ENCODE results near the gene ZNF317.

The ZNF317 gene

GRCh38 chr19:9140159-9140874 lies at the start of gene ZNF317:
Gene ZNF317 (plus strand): TSS chr19:9140397. CDS start chr19:9156017, 15,620 bp downstream.
- DNase-seq = peak; percentile 92 to 94

- no peak for DNase-seq
These were observed 32.8 kb upstream of the ZNF317 start, which contains the start of gene OR7G2 for GRCh38 chr19:9107375-9107774. Gene OR7G2 (minus strand): TSS chr19:9107475. CDS start chr19:9103243, 4,232 bp downstream.

DNA sequence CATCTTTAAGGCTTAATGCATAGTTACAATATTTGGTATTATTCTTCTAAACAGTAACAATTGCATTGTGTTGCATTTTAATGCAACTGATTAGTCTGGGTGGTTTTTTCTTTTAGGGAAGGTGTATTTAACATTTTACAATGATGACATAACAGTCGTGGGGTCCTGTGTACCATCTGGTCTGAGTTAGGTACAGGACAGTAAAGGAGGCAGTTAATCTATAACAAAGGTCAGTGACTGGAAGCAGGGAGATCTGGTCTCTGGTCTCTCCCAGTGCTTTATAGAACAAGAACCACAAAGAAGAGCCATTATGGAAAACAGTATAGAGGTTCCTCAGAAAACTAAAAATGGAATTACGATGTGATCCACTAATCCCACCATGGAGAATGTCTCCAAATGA lies 30.2 kb upstream of the ZNF317 start:
- DNase-seq = no peak

DNA sequence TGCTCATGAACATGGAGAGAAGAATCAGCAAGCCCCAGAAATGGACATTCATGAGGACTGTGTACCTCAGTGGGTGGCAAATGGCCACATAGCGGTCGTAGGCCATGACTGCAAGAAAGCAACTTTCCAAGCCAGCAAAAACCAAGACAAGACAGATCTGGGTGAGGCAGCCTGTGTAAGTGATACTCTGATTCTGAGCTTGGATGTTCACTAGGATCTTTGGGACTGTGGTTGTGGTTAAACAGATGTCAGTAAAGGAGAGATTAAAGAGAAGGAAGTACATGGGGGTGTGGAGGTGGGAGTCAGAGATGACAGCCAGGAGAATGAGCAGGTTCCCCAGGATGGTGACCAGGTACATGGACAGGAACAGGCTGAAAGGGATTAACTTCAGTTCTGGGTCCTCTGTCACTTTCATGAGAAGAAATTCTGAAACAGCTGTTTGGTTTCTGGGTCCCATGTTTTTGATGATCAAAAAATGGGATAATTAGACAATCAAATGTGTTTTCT lies 24.8 kb upstream of the ZNF317 start, which contains the start of gene OR7G1:
Gene OR7G1 (minus strand): TSS at position 457 of the 507 bp plus-strand sequence. CDS start 0 bp downstream, at position 457.
- no peak for DNase-seq

DNA sequence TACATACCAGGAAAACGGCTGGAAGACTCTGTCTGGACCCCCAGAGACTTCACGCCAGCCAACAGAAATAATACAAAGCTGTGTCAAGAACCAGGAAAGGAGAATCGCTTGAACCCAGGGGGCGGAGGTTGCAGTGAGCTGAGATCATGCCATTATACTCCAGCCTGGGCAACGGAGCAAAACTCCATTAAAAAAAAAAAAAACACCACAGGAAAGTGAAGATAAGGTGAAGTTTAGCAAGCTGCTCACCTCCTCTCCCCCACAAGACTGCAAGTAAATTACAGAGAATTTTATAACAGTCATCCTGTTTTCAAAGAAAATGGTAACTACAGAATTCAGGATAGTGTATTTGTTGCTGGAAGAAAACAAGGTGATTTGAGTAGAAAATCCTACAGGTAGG lies 23.6 kb upstream of the ZNF317 start:
- no peak for DNase-seq

DNA sequence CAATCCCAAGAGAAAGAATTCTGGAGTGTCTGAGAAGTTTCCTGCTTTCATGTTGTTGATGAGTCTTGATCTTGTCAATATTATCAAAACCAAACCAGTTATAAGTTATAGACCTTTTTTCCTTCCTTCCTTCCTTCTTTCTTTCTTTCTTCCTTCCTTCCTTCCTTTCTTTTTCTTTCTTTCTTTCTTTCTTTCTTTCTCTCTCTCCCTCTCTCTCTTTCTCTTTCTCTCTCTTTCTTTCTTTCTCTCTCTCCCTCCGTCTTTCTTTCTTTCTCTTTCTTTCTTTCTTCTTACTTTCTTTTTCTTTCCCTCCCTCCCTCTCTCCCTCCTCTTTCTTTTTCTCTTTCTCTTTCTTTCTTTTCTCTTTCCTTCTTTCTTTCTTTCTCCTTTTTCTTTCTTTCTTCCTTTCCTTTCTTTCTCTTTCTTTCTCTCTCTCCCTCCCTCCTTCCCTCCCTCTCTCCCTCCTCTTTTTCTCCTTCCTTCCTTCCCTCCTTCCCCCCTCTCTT lies 13.2 kb upstream of the ZNF317 start, which contains the start of gene OR7G3:
Gene OR7G3 (minus strand): TSS at position 51 of the 506 bp plus-strand sequence. CDS start 0 bp downstream, at position 51.
- DNase-seq = no peak

GRCh38 chr19:9128171-9128570 lies 12.0 kb upstream of the ZNF317 start:
- DNase-seq = no peak

- no peak for DNase-seq
These were observed 9.2 kb upstream of the ZNF317 start for GRCh38 chr19:9130965-9131364.

GRCh38 chr19:9132422-9132821 lies 7.8 kb upstream of the ZNF317 start:
- no peak for DNase-seq

DNA sequence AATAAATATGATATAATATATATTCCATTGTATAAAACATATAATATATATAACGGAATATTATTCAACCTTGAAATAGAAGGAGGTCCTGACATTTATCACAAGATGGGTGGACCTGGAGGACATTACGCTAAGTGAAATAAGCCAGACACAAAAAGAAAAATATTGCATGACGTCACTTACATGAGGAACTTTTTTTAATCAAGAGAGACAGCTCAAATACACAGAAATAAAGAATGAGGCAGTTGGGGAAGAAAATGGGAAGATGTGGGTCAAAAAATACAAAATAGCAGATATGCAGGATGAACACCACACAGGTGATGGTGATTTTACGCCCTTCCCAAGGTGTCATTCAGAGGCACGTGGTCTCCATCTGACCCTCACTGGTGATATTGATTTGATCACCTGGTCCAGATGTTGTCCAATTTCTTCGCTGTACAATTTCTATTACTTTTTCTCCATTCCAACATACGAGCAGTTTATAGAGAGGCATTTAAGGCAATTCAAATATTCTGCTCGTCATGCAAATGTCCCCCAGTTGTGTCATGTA lies 513 bp upstream of the ZNF317 start:
- DNase-seq = peak in 1 of 2 donors; percentile 6

DNA sequence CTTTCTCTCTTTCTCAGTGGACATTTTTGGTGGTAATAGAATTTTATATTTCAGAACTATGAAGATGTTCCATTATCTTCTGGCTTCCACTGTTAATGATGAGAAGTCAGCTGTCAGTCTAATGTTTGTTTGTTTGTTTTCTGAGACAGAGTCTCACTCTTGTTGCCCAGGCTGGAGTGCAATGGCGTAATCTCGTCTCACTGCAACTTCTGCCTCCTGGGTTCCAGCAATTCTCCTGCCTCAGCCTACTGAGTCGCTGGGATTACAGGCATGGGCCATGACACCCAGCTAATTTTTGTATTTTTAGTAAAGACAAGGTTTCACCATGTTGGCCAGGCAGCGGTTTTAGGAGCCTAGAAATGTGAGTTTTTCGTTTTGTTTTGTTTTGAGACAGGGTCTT lies 4.7 kb downstream of the ZNF317 start:
- no peak for DNase-seq

DNA sequence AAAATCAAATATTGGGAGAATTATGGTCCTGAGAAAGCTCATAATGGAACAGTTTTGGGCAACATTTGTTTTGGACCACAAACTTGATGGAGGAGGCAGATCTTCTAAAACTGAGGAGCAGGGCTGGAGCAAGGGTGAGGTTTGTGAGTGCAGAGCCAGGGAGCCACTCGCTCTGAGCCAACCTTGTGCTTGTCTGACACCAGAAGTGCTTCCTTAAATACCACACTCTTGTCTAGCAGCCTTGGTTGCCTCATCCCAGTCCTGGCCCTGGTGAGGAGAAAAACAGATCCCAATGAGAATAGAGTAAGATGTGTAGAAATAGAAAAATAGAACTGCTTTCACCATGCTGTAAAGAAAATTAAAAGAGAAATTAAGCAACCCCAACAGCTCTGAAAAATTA lies 6.7 kb downstream of the ZNF317 start:
- DNase-seq = no peak

DNA sequence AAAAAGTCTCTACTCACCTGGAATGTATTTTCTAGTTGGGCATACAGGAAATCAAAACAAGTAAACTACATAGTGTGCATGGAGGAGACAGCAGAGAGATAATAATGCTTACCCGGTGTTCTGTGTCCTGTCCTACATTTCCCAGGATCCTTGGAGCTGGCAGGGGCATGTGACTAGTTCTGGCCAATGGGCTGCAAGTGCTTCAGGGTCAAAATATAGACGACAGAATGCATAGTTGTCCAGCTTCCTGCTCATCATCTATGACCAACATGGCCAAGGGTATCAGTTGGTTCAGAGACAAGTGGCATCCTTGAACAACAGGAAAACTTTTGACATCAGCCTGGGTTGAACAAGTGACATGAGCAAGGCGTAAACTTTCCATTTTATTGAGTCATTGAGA lies 8.5 kb downstream of the ZNF317 start:
- no peak for DNase-seq

GRCh38 chr19:9149997-9150396 lies 9.8 kb downstream of the ZNF317 start:
- no peak for DNase-seq

DNA sequence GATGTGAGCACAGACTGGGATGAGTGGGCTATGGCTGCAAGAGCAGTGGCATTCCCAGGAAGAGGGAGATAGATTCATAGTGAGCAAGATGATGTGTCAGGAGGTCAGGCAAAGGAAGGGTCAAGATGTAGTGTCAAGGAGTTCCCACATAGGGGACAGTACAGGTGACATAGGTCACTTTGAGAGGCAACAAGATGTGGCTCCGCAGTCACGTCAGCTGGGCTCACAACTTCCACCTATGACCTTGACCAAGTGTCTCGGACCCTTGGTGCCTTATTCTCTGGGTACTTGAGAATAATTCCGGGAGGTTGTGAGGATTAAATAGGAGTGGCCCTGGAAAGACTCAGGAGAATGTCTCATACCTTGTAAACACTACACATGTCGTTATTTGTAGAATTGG lies 10.5 kb downstream of the ZNF317 start:
- DNase-seq = no peak

DNA sequence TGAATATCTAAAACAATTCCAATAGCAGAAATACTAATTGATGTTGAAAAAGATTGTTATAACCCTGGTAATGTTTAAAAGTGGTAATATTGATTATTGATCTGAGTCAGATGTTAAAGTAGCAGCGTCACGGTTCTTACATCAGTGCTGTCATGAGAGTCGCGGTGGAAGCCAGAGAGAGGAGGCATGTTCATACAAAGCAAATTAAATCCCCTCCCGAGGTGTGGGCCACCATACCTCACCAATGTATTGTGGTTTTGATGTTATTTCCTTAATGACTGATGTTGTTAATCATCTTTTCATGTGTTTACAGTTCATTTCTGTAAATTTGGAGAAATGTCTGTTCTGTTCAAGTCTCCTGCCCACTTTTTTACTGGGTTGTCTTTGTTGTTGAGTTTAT lies 11.2 kb downstream of the ZNF317 start:
- DNase-seq = peak in 1 of 2 donors; percentile 9

DNA sequence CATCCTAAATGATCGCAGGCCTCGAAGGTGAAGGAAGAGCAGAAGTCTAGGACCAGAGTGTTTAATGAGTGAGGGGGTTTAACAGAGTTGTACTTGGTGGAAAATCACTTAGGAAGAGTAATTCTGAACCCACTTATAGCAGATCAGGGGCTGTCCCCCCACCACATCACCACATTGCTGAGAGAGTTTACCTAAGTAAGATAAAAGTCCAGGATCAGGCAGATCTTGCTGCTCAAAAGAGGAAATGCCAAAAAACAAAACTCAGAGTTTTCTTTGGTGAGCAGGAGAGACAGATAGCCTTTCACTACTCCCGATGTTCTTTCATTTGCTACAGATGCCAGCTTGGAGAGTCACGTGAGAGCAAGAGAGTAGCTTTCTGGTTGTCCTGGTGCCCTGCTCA lies 15.4 kb downstream of the ZNF317 start:
- DNase-seq = no peak

DNA sequence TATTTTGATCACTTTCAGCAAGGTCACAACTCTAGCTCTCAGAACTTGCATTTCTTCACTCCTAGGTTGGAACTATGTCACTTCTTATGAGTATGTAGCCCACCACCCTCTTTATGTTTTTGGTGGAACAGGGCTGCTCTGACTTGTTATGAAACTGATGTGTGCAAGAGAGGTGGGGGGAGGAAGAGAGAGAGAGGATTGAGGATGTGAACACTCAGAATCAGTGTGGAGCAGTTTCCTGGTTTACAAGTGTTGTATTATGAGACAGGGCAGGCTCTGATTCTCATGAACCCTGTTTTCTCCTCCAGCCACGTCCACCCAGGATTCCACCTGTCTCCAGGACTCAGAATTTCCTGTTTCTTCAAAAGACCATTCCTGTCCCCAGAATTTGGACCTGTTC lies 16.1 kb downstream of the ZNF317 start:
- no peak for DNase-seq

DNA sequence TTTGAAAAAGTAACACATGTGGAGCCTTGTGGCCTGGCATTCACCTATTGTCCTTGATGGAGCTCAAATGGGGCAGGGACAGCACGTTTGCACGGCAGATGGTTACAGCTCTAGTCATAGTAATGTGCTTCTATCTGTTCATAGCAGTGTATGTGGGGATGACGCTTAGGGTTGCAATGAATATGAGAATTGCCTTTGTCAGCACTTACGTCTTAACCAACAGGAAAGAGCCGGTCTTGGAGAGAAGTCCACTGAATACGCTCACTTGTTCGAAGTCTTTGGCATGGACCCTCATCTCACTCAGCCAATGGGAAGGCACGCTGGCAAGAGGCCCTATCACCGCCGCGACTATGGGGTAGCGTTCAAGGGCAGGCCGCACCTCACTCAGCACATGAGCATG lies 19.7 kb downstream of the ZNF317 start:
- DNase-seq = no peak

GRCh38 chr19:9161427-9161826 lies 21.2 kb downstream of the ZNF317 start:
- DNase-seq = no peak

DNA sequence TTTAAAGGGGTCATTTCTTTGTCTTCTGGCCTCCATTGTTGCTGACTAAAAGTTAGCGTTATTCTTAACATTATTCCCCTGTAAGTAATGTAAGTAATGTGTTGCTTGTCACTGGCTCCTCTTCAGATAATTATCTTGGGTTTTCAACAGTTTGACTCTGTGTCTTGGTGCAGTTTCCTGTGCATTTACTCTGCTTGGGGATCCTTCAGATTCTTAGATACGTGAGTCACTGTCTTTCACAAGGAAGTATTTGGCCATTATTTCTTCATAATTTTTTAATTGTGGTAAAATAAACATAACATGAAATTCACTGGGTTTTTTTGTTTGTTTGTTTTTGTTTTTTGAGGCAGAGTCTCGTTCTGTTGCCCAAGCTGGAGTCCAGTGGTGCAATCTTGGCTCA lies 25.1 kb downstream of the ZNF317 start:
- no peak for DNase-seq

DNA sequence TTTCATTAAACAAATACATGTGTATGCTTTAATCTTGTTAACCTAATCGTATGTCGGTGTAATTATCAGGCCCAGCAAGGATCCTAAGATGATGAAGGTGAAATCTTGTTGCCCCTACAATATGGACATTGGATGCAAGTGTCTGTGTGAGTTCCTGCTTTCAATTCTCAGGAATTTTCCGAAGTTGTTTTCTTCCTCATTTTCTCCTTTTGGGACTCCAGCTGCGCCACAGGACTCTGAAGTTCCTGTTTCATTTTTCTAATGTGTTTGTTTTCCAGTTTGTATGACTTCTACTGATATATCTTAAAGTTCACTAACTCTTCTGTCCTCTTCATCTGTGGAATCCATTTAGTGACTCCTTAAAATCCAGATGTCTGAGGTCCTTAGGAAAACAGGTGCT lies 26.6 kb downstream of the ZNF317 start:
- no peak for DNase-seq

DNA sequence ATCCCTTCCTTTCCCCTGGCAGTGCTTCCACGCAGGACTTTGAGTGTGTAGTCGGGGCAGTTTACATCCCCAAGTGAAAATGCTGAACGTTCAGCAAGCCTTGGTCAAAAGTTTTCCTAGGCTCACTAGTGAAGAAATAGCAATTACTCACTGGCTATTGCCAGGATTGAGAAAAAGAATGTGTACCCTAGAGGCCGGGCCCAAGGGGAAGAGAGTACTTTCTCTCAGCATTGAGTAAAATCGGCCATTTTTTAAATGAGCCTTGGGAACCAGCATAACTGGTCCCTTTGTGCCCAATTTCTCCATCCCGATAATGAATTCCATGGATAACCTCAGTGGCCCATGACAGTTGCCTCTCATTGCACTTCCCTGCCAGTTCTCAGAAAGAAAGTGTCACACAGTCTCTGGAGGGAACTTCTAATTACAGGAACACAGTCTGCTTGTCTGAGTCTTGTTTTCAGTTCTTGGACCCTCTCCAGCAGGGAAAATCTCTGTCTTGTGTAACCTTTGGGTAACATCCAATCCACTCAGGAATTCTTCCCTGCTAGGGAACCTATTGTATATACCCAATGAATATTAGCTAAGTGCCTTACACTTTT lies 31.3 kb downstream of the ZNF317 start:
- DNase-seq = no peak

GRCh38 chr19:9175326-9175725 lies 35.1 kb downstream of the ZNF317 start:
- no peak for DNase-seq

All from CD4-positive, alpha-beta T cell treated with Interleukin-4 for 1 hour (primary cell).